Ascending aorta (tissue), 2 donors: ENCODE results near the gene HS1BP3. TPM values are rescaled to one million over a fixed set of nuclear protein-coding genes. Genes with fewer than 3 reads are reported as not detected.

Source experiments
- DNase-seq, 2 donors: peaks; one replicate each; pipeline ENCODE4 v3.0.0-alpha.2; 2019; ENCODE audit warnings: low spot score in 2 of 2
- H3K27ac ChIP-seq, 2 donors: fragments of 200-600 bp; sonication (generic); one replicate each; pipeline ENCODE4 v1.5.1; 2016 to 2017; ENCODE audit warnings: mild to moderate bottlenecking in 1 of 2
- H3K27me3 ChIP-seq: fragments of 200-600 bp; sonication (generic); one replicate; pipeline ENCODE4 v1.5.1; 2017
- H3K36me3 ChIP-seq, 2 donors: fragments of 200-600 bp; sonication (generic); one replicate each; pipeline ENCODE4 v1.5.1; 2016
- H3K4me1 ChIP-seq, 2 donors: fragments of 200-600 bp; sonication (generic); one replicate each; pipeline ENCODE4 v1.5.1; 2016 to 2017; ENCODE audit warnings: mild to moderate bottlenecking in 1 of 2
- H3K4me3 ChIP-seq, 2 donors: fragments of 200-600 bp; sonication (generic); one replicate each; pipeline ENCODE4 v1.5.1; 2016 to 2017; ENCODE audit warnings: mild to moderate bottlenecking in 1 of 2
- H3K9me3 ChIP-seq, 2 donors: fragments of 200-600 bp; sonication (generic); one replicate each; pipeline ENCODE4 v1.5.1; 2016
- intact Hi-C: fragments of 100-400 bp; cut with DNase I; formaldehyde crosslinking; loops from one replicate; pipeline ENCODE4 v1.15.1; 2023
- total RNA-seq: library from RNA; depleted of rRNA; stranded (reverse); fragments of >200 nt; gene quantifications from one replicate; pipeline ENCODE4 v1.1.0, GENCODE V29; 2016
- TF ChIP-seq, protein P1 (sequence below), 3 experiments: fragments of 200-600 bp in 2 of 3; fragments of 450-650 bp in 1 of 3; sonication (generic) in 2 of 3; IDR thresholded peaks; one replicate each; pipeline ENCODE4 v1.5.1; 2016 to 2019; ENCODE audit warnings: antibody characterized with exemption in 3 of 3, mild to moderate bottlenecking in 1 of 3, moderate library complexity in 1 of 3

Gene HS1BP3
- total RNA-seq, 1 donor from 2014 or later, result 40.0 TPM

DNA sequence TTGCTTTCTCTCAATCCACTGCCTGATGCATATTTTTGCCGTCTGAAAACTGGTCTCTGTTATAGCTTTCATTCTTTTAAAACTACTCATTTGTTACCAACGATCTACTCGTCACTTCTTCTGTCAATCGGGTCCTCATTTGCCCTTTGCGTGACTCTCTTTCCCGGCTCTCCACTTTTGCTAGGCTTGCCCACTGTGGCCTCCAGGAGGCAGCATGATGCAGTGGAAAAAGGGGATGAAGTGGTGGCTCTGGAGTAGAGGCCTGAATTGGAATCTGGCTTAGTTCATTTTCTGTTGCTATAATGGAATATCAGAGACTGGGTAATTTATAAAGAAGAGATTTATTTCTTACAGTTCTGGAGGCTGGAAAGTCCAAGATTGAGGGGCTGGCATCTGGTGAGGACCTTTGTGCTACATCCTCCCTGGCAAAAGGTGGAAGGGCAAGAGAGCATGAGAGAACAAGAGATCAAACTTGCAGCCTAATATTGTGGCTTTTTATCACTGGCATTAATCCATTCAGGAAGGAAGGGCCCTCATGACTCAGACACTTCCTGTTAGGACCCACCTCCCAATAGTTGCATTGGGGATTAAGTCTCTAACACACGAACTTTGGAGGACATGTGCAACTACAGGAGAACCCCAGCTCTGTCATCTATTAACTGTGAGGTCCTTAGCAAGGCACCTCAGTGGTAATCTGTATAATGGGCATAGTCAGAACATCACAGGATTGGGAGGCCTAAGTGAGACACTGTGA, 31.4 kb upstream of the HS1BP3 start:
- intact Hi-C loops, result loop anchor here (1.0 to 10.0 kb wide), 5 partner anchors 72 to 632 kb away; no protein-coding TSS in a partner anchor
- Histone ChIP-seq H3K4me3 (no peak overlapping the region), H3K36me3 (peaks cover 0 to 48% of the 10 kb centered on the region in 2 donors), H3K4me1 (peaks cover 3 to 22% of the 10 kb centered on the region in 2 donors), H3K27me3 (no peaks in the 10 kb centered on the region), H3K27ac (peak overlapping the region in 1 of 2 donors; percentile 34), H3K9me3 (no peaks in the 10 kb centered on the region)
- no peak for DNase-seq
- TF ChIP-seq, protein P1, sequence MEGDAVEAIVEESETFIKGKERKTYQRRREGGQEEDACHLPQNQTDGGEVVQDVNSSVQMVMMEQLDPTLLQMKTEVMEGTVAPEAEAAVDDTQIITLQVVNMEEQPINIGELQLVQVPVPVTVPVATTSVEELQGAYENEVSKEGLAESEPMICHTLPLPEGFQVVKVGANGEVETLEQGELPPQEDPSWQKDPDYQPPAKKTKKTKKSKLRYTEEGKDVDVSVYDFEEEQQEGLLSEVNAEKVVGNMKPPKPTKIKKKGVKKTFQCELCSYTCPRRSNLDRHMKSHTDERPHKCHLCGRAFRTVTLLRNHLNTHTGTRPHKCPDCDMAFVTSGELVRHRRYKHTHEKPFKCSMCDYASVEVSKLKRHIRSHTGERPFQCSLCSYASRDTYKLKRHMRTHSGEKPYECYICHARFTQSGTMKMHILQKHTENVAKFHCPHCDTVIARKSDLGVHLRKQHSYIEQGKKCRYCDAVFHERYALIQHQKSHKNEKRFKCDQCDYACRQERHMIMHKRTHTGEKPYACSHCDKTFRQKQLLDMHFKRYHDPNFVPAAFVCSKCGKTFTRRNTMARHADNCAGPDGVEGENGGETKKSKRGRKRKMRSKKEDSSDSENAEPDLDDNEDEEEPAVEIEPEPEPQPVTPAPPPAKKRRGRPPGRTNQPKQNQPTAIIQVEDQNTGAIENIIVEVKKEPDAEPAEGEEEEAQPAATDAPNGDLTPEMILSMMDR (IDR thresholded peaks at IDR 0.05), result peak; percentile 49 to 75 (median 57)

GRCh38 chr2:20680744-20681375, 30.0 kb upstream of the HS1BP3 start:
- Histone ChIP-seq H3K4me1 (peaks cover 16 to 34% of the 10 kb centered on the region in 2 donors), H3K27ac (no peak overlapping the region), H3K27me3 (no peaks in the 10 kb centered on the region), H3K36me3 (peaks cover 0 to 37% of the 10 kb centered on the region in 2 donors), H3K4me3 (no peak overlapping the region), H3K9me3 (no peaks in the 10 kb centered on the region)
- TF ChIP-seq, protein P1 (IDR thresholded peaks at IDR 0.05), result no peak
- intact Hi-C loops, result loop anchor here (5.0 to 10.0 kb wide), 2 partner anchors 236 to 634 kb away; no protein-coding TSS in a partner anchor
- DNase-seq, result no peak

- Histone ChIP-seq H3K4me3 (peak overlapping the region in 1 of 2 donors; percentile 22), H3K36me3 (peaks cover 0 to 23% of the 10 kb centered on the region in 2 donors), H3K4me1 (peaks cover 26 to 53% of the 10 kb centered on the region in 2 donors), H3K27ac (peak overlapping the region in 1 of 2 donors; percentile 23), H3K27me3 (no peaks in the 10 kb centered on the region), H3K9me3 (no peaks in the 10 kb centered on the region)
- TF ChIP-seq, protein P1 (IDR thresholded peaks at IDR 0.05), result no peak
- no peak for DNase-seq
- intact Hi-C loops, result no loop called here
These were observed 27.9 kb upstream of the HS1BP3 start for GRCh38 chr2:20678780-20679179.

DNA sequence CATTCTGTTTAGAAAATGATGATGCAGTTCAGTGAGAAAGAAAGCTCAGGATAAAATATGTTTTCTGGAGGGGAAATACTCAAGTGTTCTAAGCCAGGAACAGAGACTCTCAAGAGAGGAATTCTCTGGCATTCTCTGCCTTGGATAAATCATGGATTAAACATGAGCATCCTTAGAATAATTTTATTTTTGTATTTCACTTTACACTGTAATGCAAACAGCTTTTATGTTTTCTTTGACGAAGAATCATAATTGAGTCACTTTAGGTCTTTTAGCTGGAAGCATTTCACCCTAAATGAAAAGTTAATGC, 27.1 kb upstream of the HS1BP3 start:
- Histone ChIP-seq H3K27ac (peak overlapping the region; percentile 51 to 83), H3K36me3 (peaks cover 0 to 15% of the 10 kb centered on the region in 2 donors), H3K27me3 (no peaks in the 10 kb centered on the region), H3K4me3 (peak overlapping the region in 1 of 2 donors; percentile 22), H3K9me3 (no peaks in the 10 kb centered on the region), H3K4me1 (peaks cover 27 to 56% of the 10 kb centered on the region in 2 donors)
- TF ChIP-seq, protein P1 (IDR thresholded peaks at IDR 0.05), result no peak
- intact Hi-C loops, result no loop called here
- no peak for DNase-seq

GRCh38 chr2:20677301-20678085, 26.6 kb upstream of the HS1BP3 start:
- peaks cover 0 to 14% of the 10 kb centered on the region in 2 donors for H3K36me3 ChIP-seq
- TF ChIP-seq, protein P1 (IDR thresholded peaks at IDR 0.05), result peak in 2 of 3 experiments; percentile 12 to 23
- H3K4me1 ChIP-seq, result peaks cover 27 to 59% of the 10 kb centered on the region in 2 donors
- peak overlapping the region; percentile 51 to 83 for H3K27ac ChIP-seq
- no peaks in the 10 kb centered on the region for H3K9me3 ChIP-seq
- intact Hi-C loops, result no loop called here
- H3K27me3 ChIP-seq, result no peaks in the 10 kb centered on the region
- DNase-seq, result no peak
- no peak overlapping the region for H3K4me3 ChIP-seq
